ENCODE measurements around the gene CFAP65.
A peak's percentile ranks its signal among the peaks of the same experiment; 100 is the strongest.

DNA sequence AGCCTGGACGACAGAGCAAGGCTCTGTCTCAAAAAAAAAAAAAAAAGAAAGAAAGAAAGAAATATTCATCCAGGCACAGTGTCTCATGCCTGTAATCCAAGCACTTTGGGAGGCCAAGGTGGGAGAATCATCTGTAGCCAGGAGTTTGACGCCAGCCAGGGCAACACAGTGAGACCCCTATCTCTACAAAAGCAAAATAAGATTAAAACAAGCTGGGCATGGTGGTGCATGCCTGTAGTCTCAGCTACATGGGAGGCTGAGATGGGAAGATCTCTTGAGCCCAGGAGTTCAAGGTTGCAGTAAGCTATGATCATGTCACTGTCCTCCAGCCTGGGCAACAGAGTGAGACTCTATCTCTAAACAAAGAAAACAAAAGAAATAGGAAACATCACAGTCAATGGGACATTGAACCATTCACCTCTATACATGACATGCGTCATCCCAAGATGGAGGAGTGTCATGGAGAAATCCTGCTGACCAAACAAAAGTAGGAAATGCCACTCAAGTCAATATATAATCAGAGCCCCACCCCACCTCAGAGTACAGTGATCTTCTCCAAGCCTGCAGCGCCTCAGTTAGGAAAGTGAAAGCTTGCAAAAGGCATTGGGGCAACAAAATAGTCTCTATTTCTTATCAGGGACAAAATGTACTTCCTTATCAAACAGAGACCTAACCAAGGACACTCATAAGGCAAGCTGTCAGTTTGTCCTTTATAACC lies 66.1 kb downstream of the CFAP65 start:
- peak in 2 of 6 experiments; percentile 22 to 58 for TF ChIP-seq CTCF (IDR thresholded peaks at IDR 0.05)
- TF ChIP-seq POLR2A (IDR thresholded peaks at IDR 0.05): no peak
